Measurements from ENCODE around the gene RAPGEF1. TPM values are rescaled to one million over a fixed set of nuclear protein-coding genes. Genes with fewer than 3 reads are reported as not detected.

Gene RAPGEF1
- total and polyA plus RNA-seq, 12 donors: 14.5 to 136 (median 49.1) TPM

- Histone ChIP-seq H3K4me1 (replicated peaks in 1 of 2) (no peaks in the 10 kb centered on the region), H3K36me3 (replicated peaks in 1 of 2) (no peaks in the 10 kb centered on the region), H3K9me3 (replicated peaks in 1 of 3) (no peaks in the 10 kb centered on the region), H3K4me3 (no peak overlapping the region), H3K27ac (no peak overlapping the region), H3K27me3 (peaks cover 19% of the 10 kb centered on the region)
- DNase-seq: no peak
- 55 to 65% (median 58%) methylated on average over 13 of the region's 13 CpGs for WGBS, 4 donors
- intact Hi-C loops (cut with DNase I): no loop called here
- TF ChIP-seq POLR2A (IDR thresholded peaks at IDR 0.05) (no peak), CTCF (IDR thresholded peaks at IDR 0.05) (no peak)
These were observed 45.0 kb upstream of the RAPGEF1 start for GRCh38 chr9:131784748-131785501.

- no peaks in the 10 kb centered on the region for H3K27me3 ChIP-seq
- no peak overlapping the region for H3K4me3 ChIP-seq
These were observed 41.2 kb upstream of the RAPGEF1 start for GRCh38 chr9:131781069-131781468.

GRCh38 chr9:131776473-131776872 lies 36.6 kb upstream of the RAPGEF1 start:
- Histone ChIP-seq H3K27me3 (no peaks in the 10 kb centered on the region), H3K36me3 (replicated peaks in 1 of 2) (no peaks in the 10 kb centered on the region), H3K4me3 (no peak overlapping the region), H3K27ac (no peak overlapping the region), H3K9me3 (replicated peaks in 1 of 3) (no peaks in the 10 kb centered on the region), H3K4me1 (replicated peaks in 1 of 2) (no peaks in the 10 kb centered on the region)
- DNase-seq: peak in 3 of 7 donors; percentile 17 to 27 (median 21)
- TF ChIP-seq POLR2A (IDR thresholded peaks at IDR 0.05): no peak
- no peak for TF ChIP-seq CTCF (IDR thresholded peaks at IDR 0.05)
- intact Hi-C loops (cut with DNase I): no loop called here
- 0 to 33% (median 29%) methylated on average over 3 to 7 of the region's 7 CpGs for WGBS, 4 donors

More at GRCh38 chr9:131781069-131781468, 41.2 kb upstream of the RAPGEF1 start:
- intact Hi-C loops (cut with DNase I): no loop called here
- no peak for DNase-seq
- Histone ChIP-seq H3K36me3 (replicated peaks in 1 of 2) (no peaks in the 10 kb centered on the region), H3K4me1 (replicated peaks in 1 of 2) (no peaks in the 10 kb centered on the region), H3K9me3 (replicated peaks in 1 of 3) (no peaks in the 10 kb centered on the region), H3K27ac (no peak overlapping the region)
- TF ChIP-seq POLR2A (IDR thresholded peaks at IDR 0.05) (no peak), CTCF (IDR thresholded peaks at IDR 0.05) (no peak)
- WGBS, 4 donors: 53 to 60% (median 58%) methylated on average over 3 of the region's 3 CpGs

GRCh38 chr9:131776036-131776435 lies 36.2 kb upstream of the RAPGEF1 start:
- H3K27ac ChIP-seq: no peak overlapping the region
- no peaks in the 10 kb centered on the region for H3K9me3 ChIP-seq (replicated peaks in 1 of 3)
- H3K4me3 ChIP-seq: no peak overlapping the region
- intact Hi-C loops (cut with DNase I): no loop called here
- H3K4me1 ChIP-seq (replicated peaks in 1 of 2): no peaks in the 10 kb centered on the region
- H3K36me3 ChIP-seq (replicated peaks in 1 of 2): no peaks in the 10 kb centered on the region
- no peak for DNase-seq
- TF ChIP-seq CTCF (IDR thresholded peaks at IDR 0.05) (no peak), POLR2A (IDR thresholded peaks at IDR 0.05) (no peak)
- H3K27me3 ChIP-seq: peaks cover under 1% of the 10 kb centered on the region
- WGBS, 4 donors: 37 to 56% (median 54%) methylated on average over 3 of the region's 3 CpGs; no CpG with 5 or more reads in 1 of the 4 donors
